GM03348 (cell line): Measurements from ENCODE around the gene KCNQ1.
A peak's percentile ranks its signal among the peaks of the same experiment; 100 is the strongest.

ENCODE experiments used
- DNase-seq: peaks from one replicate; pipeline ENCODE4 v3.0.0; 2012; ENCODE audit warnings: low spot score

KCNQ1 gene

DNA sequence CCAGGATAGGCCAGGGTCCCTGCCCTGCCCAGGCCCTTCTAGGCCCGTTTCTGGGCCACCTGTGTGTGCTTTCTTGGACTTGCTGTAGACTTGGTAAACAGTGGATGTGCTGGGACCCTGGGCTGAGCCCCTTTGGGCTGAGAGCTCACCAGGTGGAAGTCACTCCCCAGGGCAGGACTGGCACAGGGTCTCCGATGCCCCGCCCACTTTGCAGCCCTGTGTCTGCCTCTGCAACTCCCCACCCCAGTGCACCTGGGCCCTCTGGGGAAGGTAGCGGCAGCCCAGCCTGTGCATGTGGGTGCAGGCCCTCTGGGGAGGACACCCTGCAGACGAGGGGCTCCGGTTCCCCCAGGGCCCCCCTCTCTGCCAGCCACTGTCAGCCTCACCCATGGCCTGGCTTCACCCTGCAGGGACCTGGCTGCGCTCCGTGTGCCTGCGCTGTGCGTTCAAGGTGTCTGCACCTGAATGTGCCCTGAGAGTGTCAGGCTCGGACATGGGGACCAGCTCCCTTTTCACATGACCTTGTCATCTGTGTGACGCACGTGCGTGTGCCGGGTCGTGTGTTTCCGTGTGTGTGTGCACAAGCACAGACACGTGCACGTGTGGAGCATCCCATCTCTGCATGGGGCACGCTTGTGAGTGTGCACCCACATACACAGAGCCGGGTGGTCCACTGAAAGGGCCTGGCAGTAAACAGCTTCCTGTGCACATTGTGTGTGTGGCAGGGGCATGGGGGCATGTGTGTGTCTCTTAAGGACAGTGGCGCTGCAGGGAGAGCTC lies 136.5 kb downstream of the KCNQ1 start:
- no peak for DNase-seq

DNA sequence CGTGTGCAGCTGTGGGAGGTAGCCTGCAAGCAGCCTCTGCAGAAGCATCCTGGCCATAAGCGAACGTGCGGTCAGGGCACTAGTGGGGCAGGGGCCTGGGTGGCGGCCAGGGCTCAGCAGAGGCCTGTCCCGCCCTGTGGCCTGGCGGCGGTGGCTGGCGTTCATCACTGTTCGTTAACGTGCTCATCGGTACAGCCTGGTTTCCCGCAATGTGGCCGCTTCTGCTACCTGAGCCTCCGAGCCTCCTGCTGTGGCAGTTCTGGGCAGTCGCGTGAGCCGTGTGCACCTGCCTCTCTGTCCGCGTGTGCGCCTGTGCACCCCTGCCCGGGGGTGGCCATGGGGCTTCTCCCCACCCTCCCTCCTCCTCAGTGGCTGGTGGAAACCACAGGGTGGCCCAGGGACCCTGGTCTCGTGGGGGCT lies 137.1 kb downstream of the KCNQ1 start:
- DNase-seq: no peak

DNA sequence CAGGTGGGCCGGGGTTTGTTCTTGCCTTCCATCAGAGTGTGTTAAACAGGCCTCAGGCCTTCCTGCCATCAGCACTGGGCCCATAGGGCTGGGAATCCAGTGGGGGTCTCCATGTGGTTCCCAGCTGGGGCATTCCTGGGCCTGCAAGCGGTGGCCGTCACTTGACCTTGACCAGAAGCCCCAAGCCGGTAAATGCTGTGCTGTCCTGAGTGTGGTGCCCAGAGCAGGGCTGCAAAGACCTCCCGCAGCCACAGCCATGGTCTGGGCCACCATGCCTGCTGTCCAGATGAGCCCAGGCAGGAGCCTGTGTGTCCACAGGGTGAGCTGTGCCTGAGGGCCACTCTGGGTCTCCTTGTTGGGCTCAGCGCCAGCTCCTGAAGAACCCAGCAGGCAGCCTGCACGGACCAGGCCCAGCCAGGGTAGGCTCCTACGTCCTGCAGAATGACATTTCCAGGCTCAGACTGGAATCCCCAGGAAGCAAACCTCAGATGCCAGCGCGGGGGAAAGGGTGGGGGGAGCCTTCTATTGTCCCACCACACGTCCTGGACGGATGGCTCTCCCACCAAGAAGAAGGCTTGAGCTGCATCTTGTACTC lies 137.6 kb downstream of the KCNQ1 start:
- DNase-seq: no peak

DNA sequence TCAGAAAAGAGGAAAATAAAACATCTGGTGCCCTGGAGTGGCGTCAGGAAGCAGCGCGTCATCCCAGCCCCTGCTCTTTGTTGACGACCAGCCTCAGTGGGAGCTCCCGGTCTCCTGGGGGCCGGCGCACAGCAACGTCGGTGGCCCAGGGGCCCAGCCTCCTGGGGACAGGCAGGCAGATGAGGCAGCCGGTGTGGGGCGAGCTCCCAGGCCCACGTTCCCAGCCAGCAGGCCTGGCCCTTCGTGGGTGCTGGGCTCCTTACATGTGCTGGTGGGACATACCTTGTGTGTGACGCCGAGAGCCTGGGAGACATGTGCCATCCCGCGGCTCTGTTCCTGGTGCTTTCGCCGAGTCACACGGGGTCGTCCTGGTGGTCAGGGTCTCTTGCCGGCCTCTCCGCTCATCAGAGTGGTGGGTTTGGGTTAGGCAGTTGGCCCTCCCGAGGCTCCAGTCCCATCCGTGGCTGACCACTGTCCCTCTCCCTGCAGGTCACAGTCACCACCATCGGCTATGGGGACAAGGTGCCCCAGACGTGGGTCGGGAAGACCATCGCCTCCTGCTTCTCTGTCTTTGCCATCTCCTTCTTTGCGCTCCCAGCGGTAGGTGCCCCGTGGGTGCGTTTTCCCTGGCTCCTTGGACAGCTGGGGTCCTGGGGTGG lies 138.3 kb downstream of the KCNQ1 start:
- no peak for DNase-seq

DNA sequence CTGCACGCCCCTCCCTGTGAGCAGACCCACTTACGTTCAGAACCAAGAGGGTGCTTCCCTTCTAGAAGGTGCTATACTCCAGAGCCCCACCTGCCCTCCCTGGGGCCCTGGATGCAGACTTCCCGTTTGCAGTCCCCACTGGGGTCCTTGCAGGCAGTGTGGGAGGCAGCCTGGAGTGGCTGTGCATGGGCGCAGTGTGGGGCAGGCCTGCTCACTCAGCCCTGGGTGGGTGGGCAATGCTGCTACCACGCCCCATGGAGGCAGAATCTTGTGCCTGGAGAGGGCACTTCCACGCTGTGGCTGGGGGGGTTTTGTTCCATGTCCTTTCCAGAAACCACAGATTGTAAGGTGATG lies 138.8 kb downstream of the KCNQ1 start:
- DNase-seq: no peak

DNA sequence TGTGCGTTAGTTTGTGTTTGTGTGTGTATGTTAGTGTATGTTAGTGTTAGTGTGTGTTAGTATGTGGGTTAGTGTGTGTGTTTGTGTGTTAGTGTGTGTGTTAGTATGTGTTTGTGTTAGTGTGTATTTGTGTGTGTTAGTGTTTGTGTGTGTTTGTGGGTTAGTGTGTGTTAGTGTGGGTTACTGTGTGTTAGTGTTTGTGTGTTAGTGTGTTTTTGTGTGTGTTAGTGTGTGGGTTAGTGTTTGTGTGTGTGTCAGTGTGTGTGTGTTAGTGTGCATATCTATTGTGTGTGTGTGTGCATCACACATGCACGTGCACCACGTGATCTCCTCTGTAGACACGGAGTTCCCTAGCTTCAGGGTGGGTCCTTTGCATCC lies 139.6 kb downstream of the KCNQ1 start:
- no peak for DNase-seq

DNA sequence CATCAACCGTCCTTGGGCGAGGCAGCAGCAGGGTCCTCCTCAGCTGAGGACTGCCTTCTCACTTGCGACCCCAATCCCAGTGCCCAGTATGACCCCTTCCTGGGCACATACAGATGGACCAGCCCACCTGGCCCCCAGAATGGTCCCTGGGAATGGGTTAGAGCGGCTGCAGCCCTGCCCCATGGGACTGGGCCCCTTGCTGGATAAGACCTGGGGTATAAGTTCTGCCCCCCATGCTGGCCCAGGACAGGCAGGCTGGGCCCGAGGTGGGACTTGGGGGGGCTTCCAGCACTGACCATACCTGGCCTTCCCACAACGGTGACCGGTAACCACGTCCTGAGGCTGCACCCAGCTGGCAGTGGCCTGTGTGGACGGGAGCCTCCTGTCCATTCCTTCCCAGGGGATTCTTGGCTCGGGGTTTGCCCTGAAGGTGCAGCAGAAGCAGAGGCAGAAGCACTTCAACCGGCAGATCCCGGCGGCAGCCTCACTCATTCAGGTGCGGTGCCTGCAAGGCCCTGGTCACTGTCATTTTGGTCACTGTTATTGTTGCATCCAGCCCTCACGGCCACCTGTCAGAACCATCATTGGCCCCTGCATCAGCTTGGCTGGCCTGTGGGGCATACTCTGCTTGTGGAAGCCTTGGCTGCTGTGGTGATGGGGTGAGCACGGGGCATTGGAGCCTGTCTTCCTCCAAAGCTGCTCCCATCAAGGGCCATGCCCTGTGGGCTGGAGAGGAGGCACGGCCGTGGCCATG lies 140.2 kb downstream of the KCNQ1 start:
- peak; percentile 2 for DNase-seq

DNA sequence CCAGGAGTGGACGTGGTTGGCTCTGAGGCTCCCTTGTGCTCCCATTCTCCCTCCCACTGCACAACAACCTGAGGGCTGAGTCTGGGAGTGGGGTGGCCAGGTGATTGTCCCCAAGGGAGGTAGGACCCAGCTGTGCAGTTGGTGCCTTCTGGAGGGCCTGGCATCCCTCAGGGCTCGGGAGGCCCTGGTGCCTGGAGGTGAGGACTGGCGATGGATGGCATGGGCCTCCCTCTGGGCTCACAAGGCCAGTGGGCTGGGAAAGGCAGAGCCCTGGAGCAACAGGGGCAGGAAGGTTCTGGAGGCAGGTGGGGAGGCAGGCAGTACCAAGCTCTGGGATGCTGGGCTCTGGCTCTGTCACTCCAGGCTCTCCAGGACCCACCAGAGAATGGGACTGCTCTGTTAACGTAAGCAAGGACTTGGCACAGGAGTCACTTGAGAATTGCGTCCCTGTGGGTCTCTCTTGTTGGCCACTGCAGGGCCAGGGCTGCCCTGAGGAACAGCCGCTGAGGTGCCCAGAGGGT lies 140.8 kb downstream of the KCNQ1 start:
- DNase-seq: peak; percentile 4

DNA sequence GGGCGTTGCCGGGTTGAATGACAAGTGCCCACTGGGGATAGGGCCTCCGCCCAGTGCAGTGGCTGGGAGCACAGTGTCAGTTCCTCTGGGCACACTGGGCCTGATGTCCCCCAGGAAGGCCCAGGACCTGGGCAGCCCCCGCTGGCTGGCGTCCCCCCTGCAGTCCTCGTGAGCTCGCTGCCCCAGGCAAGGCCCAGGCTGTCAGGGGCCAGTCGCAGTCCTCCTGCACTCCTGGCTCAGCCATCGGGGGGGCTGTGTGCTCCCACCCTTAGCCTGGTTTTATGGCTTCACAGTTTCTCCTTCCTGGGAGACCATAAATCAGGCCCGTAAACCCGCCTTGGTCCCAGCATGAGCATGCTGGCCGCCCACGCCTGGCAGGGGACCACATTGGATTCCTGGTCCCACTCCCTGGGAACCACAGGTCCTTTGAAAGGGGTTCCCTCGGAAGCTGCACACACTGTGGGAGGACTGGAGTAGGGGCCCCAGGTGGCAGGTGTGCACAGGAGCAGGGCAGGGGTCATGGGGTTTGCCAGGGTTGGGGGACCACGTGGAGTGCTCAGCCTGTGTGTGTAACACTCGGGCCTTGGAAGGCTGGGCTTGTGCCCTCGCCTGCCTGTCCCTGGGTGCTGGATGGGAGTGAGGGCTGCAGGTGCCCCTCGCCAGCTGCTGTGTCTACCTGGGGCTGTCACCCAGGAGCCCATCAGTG lies 141.4 kb downstream of the KCNQ1 start:
- DNase-seq: peak; percentile 5

DNA sequence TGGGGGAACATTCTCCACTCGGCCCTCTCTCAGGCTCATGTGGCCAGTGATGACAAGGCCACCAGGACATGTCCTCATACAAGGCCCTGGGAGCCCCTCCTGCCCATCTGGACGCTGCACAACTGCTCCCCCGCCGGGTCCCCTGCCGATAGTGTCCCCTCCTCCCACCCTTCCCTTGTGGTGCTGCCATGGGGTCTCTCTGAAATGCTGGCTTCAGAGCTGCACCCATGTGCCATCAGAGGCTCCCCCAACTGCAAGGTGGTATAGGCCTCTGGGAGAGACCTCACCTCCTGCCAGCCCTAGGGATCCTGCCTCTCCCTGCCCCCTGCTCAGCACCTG lies 142.0 kb downstream of the KCNQ1 start:
- DNase-seq: peak; percentile 5

DNA sequence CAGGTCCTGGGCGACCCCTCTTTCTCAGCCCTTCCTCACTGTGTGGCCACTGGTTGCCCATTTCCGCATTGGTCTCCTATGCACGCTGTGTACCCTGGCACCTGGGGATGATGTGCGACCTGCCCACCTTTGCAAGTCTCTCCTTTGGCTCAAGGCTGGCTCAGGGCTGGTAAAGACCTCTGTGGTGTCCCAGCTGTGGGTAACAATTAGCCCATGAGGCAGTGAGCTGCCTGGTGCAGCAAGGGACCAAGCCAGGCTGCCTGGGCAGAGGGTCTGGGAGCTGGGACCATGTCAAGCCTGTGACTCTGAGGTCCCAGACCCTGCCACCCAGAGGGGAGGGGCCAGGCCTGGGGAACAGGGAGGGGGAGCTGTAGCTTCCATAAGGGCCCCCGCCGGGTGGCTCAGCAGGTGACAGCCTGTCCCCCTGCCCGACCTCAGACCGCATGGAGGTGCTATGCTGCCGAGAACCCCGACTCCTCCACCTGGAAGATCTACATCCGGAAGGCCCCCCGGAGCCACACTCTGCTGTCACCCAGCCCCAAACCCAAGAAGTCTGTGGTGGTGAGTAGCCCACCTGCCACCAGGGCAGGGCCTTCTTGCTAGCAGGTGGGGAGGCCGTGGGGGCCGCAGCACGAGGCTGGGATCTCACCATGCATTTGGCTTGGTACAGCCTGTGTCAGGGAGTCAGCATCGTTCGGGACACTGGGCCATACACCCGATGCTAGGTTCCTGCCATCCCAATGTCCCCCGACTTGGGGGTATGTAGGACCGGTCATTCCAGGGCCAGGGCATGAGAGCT lies 142.5 kb downstream of the KCNQ1 start:
- peak; percentile 5 for DNase-seq

DNA sequence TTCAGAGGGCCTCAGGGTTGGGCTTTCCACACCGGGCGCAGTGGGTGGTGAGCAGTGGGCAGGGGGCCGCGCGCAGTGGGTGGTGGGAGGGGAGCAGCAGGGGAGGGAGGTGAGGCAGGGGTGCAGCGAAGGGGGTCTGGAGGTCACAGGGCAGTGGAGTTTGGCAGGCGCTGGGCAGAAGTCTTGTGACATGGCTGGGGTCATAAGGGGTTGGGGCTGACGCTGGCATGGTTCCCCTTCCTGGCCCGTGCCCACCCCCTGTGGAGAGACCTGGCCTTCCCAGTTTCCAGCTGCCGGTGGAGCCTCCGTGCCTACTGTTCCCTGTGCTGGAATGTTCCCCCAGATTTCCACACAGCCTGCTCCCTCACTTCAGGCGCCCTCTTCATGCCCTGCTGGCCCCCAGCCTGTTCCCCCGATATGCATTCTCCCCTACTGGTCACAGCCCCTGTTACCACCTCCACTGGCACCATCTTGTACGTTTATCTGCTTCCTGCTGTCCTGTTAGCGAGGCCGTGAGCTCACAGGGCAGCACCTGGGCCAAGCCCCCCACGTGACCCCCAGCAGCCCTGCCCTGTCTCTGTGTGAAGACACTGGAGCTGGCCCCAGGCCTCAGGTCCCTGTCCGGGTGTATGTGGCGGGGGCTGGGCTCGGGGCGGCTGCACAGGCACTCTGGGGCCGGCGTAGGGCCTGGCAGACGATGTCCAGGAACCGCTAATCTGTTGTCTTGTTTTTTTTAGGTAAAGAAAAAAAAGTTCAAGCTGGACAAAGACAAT lies 143.4 kb downstream of the KCNQ1 start:
- DNase-seq: no peak

DNA sequence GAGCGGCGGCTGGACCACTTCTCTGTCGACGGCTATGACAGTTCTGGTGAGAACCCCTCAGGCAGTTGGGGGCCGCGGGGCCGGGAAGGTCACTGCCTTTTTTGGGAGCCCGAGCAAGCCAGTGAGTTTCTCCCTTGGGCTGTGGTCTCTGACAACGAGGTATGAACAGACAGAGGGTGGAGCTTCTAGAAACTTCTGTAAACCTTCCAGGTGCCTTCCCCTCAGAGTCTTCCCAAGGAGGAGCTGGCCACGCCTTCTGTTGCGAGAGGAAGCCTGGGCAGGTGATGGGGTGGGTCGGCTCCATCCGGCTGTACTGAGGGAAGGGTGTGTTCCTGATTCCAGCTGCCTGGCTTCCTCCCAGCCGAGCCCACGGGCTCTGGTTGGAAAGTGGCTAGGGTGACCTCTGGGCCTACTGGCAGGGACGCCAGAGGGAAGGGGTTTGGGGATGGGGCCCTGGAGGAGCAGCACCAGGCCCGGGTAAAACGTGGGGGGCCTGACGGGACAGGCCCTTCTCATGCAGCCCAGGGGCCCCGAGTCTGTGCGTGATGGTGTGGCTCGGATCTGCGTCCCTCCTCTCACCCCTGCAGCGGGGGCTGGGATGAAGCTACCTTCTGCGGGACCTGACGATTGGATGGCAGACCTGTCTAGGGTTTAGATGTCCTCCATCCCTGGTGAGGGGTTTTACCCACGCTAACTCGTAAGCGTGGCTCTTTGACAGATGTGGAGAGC lies 144.2 kb downstream of the KCNQ1 start:
- DNase-seq: peak; percentile 4

DNA sequence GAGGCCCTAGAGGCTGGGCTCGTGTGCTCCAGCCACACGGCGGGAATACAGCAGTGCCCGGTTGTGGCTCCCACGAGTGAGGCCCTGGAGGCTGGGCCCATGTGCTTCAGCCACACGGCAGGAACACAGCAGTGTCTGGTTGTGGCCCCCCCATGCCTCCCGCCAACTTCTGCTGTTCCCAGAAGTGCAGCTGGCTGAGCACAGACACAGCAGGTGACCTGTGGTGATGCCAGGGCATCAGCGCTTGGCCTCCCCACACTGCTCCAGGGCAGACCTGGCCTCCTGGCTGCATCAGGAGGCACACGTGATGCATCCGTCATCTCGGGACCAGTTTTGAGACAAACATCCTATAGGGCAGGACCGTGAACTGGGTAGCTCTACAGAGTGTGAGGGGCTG lies 144.7 kb downstream of the KCNQ1 start:
- no peak for DNase-seq

DNA sequence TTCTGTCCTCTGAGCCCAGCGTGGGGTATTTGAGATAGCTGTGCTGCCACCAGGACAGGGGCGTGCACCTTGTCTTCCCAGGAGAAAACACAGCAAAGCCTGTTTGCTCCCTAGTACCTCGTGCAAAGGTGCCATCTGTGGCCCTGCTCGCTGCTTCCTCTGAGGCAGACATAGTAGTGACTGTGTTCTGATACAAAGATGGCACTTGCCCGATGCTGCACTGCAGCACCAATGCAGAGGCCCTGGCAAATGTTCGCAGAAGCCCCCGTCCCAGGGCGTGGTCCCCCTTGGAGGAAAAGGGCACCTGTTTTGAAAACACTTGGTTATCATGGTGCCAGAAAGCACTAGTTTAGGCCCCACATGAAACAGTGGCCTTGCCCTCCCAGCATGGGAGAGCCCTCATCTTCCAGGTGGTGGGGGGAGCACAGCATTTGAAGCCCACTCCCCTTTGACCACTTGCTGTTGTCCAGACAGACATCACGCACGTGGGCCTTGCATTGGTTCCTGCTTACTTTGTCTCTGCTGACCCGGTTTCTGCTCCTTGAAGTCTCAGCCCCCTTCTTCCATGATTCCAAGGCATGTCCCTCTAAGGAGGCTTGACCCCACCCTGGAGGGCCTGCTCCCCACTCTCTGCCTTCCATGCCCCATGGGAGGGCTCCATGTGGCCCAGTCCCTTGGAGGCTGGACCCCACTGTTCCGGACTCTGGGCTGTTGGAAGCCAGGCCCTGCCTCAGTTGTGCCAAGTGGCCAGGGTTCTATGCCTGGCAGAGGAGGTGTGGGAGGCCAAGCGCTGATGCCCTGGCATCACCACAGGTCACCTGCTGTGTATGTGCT lies 145.5 kb downstream of the KCNQ1 start:
- peak; percentile 7 for DNase-seq

DNA sequence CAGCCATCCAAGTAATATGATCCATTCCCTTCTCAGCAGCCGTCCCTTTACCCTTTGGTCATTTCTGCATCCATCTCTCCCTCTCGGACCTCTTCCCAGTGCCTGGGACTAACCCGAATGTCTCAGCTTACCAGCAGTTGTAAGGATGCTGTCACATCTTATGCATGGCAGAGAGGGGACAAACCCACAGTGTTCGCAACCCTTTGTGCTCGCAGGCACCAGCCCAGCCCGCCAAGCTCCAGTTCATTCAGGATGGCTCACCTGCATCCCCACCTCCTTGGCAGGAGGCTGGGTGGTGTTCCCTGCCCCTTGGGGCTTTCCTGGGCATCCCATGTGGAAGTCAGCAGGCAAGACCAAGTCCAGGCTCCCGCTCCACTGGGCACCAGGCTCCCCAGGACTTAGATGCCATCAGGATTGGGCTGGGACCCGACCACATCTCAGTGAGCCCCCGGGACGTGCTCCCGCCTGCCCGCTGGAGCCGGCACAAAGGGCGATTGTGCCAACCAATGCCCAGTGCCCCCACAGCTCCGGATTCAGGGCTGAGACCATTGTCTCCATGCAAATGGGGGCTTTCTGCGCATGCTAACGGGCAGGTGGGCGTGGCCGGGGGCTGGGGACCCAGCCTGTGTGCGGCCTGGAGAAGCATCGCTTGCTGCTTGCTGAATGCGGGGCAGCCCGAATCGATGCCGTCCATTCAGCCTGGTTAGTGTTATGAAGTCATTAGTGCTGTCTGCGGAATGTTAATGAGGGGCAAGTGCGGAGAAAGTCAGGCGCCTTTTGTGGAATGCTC lies 146.4 kb downstream of the KCNQ1 start:
- DNase-seq: peak; percentile 5

DNA sequence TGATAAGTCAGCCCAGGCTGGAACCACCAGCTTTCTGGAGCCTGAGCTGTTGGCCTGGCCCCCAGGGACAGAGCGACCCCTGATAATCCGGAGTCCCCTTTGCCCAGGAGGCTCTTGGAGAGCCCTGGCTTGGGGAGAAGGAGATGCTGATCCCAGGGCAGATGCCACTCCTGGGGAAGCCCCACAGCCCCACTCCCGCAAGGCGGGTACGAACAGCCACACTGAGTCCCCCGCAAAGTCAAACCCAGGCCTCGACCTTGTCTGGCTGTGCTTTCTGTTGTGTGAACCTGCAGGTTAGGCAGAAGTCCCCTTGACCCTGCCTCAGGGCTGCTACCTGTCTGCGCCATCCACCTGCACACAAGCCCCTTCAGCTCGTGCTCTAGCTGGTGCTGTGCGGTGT lies 147.0 kb downstream of the KCNQ1 start:
- DNase-seq: peak; percentile 5
